ENCODE data around the gene GNLY. TPM values are rescaled to one million over a fixed set of nuclear protein-coding genes. Genes with fewer than 3 reads are reported as not detected.

The GNLY gene
- total RNA-seq, 1 donor from 2014 or later, result not detected

DNA sequence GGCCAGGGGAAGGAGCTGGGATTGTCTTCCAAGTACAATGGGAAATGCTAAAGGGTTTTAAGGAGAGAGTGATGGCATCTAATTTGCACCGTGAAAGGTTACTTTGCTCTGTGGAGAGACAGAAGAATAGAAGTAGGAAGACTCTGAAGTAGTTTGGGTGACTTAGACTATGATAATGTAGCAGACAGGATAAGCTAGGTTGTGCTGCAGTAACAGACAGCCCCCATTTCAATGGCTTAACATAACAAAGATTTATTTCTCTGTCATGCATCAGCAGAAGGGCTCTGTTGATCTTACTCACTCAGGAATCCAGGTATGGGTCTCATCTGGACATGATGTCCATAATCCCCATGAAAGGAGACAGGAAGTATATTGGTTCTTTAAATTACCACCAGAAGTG, 26.4 kb downstream of the GNLY start:
- Mint-ChIP-seq H3K27ac (ENCODE audit: unreplicated experiment) (no peak overlapping the region), H3K36me3 (ENCODE audit: low read depth) (no peaks in the 10 kb centered on the region), H3K9me3 (ENCODE audit: low read depth) (peaks cover 6% of the 10 kb centered on the region), H3K4me1 (ENCODE audit: low read depth) (peaks cover 3% of the 10 kb centered on the region), H3K27me3 (ENCODE audit: low read depth) (peaks cover 59% of the 10 kb centered on the region), H3K4me3 (ENCODE audit: unreplicated experiment) (no peak overlapping the region)
- TF ChIP-seq, protein P1, sequence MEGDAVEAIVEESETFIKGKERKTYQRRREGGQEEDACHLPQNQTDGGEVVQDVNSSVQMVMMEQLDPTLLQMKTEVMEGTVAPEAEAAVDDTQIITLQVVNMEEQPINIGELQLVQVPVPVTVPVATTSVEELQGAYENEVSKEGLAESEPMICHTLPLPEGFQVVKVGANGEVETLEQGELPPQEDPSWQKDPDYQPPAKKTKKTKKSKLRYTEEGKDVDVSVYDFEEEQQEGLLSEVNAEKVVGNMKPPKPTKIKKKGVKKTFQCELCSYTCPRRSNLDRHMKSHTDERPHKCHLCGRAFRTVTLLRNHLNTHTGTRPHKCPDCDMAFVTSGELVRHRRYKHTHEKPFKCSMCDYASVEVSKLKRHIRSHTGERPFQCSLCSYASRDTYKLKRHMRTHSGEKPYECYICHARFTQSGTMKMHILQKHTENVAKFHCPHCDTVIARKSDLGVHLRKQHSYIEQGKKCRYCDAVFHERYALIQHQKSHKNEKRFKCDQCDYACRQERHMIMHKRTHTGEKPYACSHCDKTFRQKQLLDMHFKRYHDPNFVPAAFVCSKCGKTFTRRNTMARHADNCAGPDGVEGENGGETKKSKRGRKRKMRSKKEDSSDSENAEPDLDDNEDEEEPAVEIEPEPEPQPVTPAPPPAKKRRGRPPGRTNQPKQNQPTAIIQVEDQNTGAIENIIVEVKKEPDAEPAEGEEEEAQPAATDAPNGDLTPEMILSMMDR (IDR thresholded peaks at IDR 0.05), result no peak
- no peak for DNase-seq (ENCODE audit: low spot score)

DNA sequence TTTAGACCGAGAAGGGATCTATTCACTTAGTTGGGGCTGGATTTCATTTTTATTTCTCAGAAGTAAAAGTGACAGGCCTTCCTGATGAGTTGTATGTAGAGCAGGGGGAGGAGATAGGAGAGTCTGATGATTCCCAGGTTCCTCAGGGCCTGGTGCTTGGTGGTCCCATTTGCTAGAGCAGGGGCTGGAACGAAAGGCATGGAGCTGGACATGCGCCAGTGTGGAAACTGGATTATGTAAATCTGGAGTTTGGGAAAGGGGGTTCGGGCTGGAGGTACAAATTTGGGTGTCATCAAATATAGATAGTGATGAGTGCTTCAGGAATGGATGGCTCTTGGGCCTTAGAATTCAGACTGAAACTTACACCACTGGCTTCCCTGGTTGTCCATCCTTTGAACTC, 27.5 kb downstream of the GNLY start:
- no peak for DNase-seq (ENCODE audit: low spot score)
- peaks cover 6% of the 10 kb centered on the region for H3K9me3 Mint-ChIP-seq (ENCODE audit: low read depth)
- peaks cover 4% of the 10 kb centered on the region for H3K4me1 Mint-ChIP-seq (ENCODE audit: low read depth)
- TF ChIP-seq, protein P1 (IDR thresholded peaks at IDR 0.05), result no peak
- H3K27me3 Mint-ChIP-seq (ENCODE audit: low read depth), result peaks cover 54% of the 10 kb centered on the region
- no peaks in the 10 kb centered on the region for H3K36me3 Mint-ChIP-seq (ENCODE audit: low read depth)
- H3K27ac Mint-ChIP-seq (ENCODE audit: unreplicated experiment), result no peak overlapping the region
- H3K4me3 Mint-ChIP-seq (ENCODE audit: unreplicated experiment), result no peak overlapping the region

DNA sequence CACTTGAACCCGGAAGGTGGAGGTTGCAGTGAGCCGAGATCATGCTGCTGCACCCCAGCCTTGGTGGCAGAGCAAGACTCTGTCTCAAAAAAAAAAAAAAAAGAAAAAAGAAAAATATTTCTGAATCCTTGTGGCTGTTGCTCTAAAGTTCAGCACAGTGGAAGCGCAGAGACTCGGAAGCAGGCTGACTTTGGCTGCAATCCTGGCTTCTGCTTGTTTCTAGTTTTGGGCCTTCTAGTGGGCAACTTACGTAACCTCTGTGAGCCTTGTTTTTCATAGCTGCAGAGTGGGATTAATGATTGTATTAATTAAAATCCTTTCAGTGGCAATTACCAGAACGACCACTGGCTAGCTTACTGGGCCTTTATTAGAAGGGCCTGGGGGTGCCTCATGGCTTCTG, 28.4 kb downstream of the GNLY start:
- H3K36me3 Mint-ChIP-seq (ENCODE audit: low read depth), result no peaks in the 10 kb centered on the region
- peaks cover 4% of the 10 kb centered on the region for H3K4me1 Mint-ChIP-seq (ENCODE audit: low read depth)
- no peak overlapping the region for H3K27ac Mint-ChIP-seq (ENCODE audit: unreplicated experiment)
- H3K4me3 Mint-ChIP-seq (ENCODE audit: unreplicated experiment), result no peak overlapping the region
- DNase-seq (ENCODE audit: low spot score), result no peak
- H3K9me3 Mint-ChIP-seq (ENCODE audit: low read depth), result peaks cover 6% of the 10 kb centered on the region
- H3K27me3 Mint-ChIP-seq (ENCODE audit: low read depth), result peaks cover 51% of the 10 kb centered on the region
- TF ChIP-seq, protein P1 (IDR thresholded peaks at IDR 0.05), result no peak

DNA sequence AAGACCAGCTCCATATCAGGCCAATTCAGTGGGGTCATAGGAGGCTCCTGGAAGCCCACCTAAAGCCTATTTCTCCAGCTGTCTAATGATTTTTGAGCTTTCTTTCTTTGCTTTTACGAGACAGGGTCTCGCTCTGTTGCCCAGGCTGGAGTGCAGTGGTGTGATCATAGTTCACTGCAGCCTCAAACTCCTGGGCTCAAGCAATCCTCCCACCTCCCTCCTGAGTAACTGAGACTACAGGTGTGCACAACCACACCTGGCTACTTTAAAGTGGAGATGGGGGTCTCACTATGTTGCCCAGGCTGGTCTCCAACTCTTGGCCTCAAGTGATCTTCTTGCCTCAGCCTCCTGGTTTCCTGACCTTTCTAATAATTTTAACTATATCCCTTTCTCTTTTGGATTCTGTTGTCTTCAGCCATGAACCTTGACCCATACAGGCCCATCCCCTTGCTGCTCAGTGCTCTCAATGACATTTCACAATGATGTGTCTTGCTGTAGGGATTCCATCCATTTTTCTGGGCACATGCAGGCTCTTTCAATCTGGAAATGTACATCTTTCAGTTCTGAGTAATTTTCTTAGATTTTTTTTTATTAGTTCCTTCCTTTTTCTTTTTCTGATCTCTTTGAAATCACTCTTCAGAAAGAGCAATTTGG, 29.7 kb downstream of the GNLY start:
- Mint-ChIP-seq H3K36me3 (ENCODE audit: low read depth) (no peaks in the 10 kb centered on the region), H3K27ac (ENCODE audit: unreplicated experiment) (no peak overlapping the region), H3K9me3 (ENCODE audit: low read depth) (peaks cover 6% of the 10 kb centered on the region), H3K27me3 (ENCODE audit: low read depth) (peaks cover 50% of the 10 kb centered on the region), H3K4me1 (ENCODE audit: low read depth) (peaks cover 4% of the 10 kb centered on the region), H3K4me3 (ENCODE audit: unreplicated experiment) (no peak overlapping the region)
- DNase-seq (ENCODE audit: low spot score), result no peak
- TF ChIP-seq, protein P1 (IDR thresholded peaks at IDR 0.05), result no peak

DNA sequence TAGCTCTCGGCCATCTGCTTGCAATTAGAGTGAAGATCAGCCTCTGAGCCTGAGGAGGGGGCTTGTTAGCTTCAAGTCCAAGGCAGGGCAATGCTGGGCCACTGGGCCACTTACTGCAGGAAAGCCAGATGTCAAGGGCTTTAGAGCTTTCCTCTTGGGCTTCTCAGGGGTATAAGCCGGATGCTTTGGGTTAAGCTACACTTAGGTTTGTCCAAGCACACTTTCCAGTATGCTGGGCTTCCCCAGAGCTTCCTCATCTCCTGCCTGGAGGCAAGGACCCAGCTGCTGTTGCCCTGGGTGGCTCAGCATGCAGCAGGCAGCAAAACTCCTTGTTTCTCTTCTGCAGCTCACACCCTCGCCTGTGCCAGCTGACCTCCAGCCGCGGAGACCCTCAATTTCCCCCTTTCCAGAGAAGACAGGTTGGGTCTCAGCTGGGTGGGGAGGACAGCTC, 30.6 kb downstream of the GNLY start:
- no peak overlapping the region for H3K4me3 Mint-ChIP-seq (ENCODE audit: unreplicated experiment)
- H3K27ac Mint-ChIP-seq (ENCODE audit: unreplicated experiment), result no peak overlapping the region
- no peak for DNase-seq (ENCODE audit: low spot score)
- H3K27me3 Mint-ChIP-seq (ENCODE audit: low read depth), result peaks cover 55% of the 10 kb centered on the region
- H3K36me3 Mint-ChIP-seq (ENCODE audit: low read depth), result peaks cover 1% of the 10 kb centered on the region
- peaks cover 4% of the 10 kb centered on the region for H3K4me1 Mint-ChIP-seq (ENCODE audit: low read depth)
- TF ChIP-seq, protein P1 (IDR thresholded peaks at IDR 0.05), result no peak
- peaks cover 6% of the 10 kb centered on the region for H3K9me3 Mint-ChIP-seq (ENCODE audit: low read depth)

All from chondrocyte (in vitro differentiated cells).